ENCODE measurements around the gene NUP62.
A peak's percentile ranks its signal among the peaks of the same experiment; 100 is the strongest.

NUP62 gene

GRCh38 chr19:49904136-49904535 is 25.2 kb downstream of the NUP62 start:
- DNase-seq (ENCODE audit: low spot score): no peak

GRCh38 chr19:49896863-49897621 is 32.3 kb downstream of the NUP62 start, which contains the start of gene IL4I1:
IL4I1 (minus strand) TSS chr19:49896887; CDS start chr19:49896160, 727 bp downstream.
- DNase-seq (ENCODE audit: low spot score): no peak

- DNase-seq (ENCODE audit: low spot score): no peak
Measured at GRCh38 chr19:49895566-49896297, 33.6 kb downstream of the NUP62 start.

- DNase-seq (ENCODE audit: low spot score): no peak
Measured at GRCh38 chr19:49894879-49895565, 34.3 kb downstream of the NUP62 start.

- DNase-seq (ENCODE audit: low spot score): no peak
Measured at GRCh38 chr19:49894011-49894664, 35.2 kb downstream of the NUP62 start.

- no peak for DNase-seq (ENCODE audit: low spot score)
Measured at GRCh38 chr19:49892716-49893115, 36.6 kb downstream of the NUP62 start.

- no peak for DNase-seq (ENCODE audit: low spot score)
Measured at GRCh38 chr19:49891393-49891792, 37.9 kb downstream of the NUP62 start.

GRCh38 chr19:49890349-49891311 is 38.7 kb downstream of the NUP62 start:
- DNase-seq (ENCODE audit: low spot score): peak; percentile 88

- peak; percentile 84 for DNase-seq (ENCODE audit: low spot score)
Measured at GRCh38 chr19:49889687-49890348, 39.5 kb downstream of the NUP62 start.

GRCh38 chr19:49889038-49889686 is 40.1 kb downstream of the NUP62 start:
- DNase-seq (ENCODE audit: low spot score): no peak

- DNase-seq (ENCODE audit: low spot score): no peak
Measured at GRCh38 chr19:49888510-49888824, 40.8 kb downstream of the NUP62 start.

GRCh38 chr19:49887665-49888509 is 41.4 kb downstream of the NUP62 start:
- no peak for DNase-seq (ENCODE audit: low spot score)

- DNase-seq (ENCODE audit: low spot score): no peak
Measured at GRCh38 chr19:49887037-49887664, 42.2 kb downstream of the NUP62 start.

- no peak for DNase-seq (ENCODE audit: low spot score)
Measured at GRCh38 chr19:49884760-49885159, 44.5 kb downstream of the NUP62 start.

- DNase-seq (ENCODE audit: low spot score): no peak
Measured at GRCh38 chr19:49884109-49884508, 45.2 kb downstream of the NUP62 start.

- no peak for DNase-seq (ENCODE audit: low spot score)
Measured at GRCh38 chr19:49883094-49883493, 46.2 kb downstream of the NUP62 start.

GRCh38 chr19:49882643-49883042 is 46.7 kb downstream of the NUP62 start:
- no peak for DNase-seq (ENCODE audit: low spot score)

GRCh38 chr19:49881672-49882394 is 47.5 kb downstream of the NUP62 start:
- DNase-seq (ENCODE audit: low spot score): no peak

All from ecto neural progenitor cell (in vitro differentiated cells).